ENCODE data around the gene RELCH. TPM values are rescaled to one million over a fixed set of nuclear protein-coding genes. Genes with fewer than 3 reads are reported as not detected.

The RELCH gene
- total RNA-seq, 1 donor from 2014 or later = 29.1 TPM

DNA sequence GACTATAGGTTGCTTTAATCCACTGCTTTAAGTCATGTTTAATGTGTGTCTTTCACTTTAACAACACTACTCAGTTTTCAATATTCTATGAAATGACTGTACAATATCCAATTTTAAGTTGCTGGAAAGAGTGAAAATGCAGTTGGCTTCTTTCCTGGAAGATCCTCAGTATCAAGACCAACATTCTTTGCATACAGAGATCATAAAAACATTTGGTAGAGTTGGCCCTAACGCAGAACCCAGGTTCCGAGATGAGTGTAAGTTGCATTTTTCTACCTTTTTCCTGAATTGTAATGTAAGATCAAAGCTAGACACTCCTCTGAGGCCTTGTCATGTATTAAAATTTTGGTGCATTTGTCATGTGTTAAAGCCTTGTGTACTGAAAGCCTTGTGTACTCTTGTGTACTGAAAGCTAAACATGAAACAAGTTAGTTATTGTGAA, 95.2 kb downstream of the RELCH start:
- H3K9me3 Mint-ChIP-seq = no peaks in the 10 kb centered on the region
- intact Hi-C loops (cut with micrococcal nuclease) = loop anchor here (5.0 kb wide), 1 partner anchor 40 kb away; no protein-coding TSS in a partner anchor
- peaks cover 16% of the 10 kb centered on the region for H3K4me1 Mint-ChIP-seq (ENCODE audit: low read depth)
- no peak for DNase-seq (ENCODE audit: low spot score)
- H3K4me3 Mint-ChIP-seq (ENCODE audit: low read depth) = no peak overlapping the region
- no peaks in the 10 kb centered on the region for H3K27me3 Mint-ChIP-seq (ENCODE audit: low read depth)
- H3K36me3 Mint-ChIP-seq (ENCODE audit: low read depth) = peaks cover 60% of the 10 kb centered on the region
- no peak overlapping the region for H3K27ac Mint-ChIP-seq

DNA sequence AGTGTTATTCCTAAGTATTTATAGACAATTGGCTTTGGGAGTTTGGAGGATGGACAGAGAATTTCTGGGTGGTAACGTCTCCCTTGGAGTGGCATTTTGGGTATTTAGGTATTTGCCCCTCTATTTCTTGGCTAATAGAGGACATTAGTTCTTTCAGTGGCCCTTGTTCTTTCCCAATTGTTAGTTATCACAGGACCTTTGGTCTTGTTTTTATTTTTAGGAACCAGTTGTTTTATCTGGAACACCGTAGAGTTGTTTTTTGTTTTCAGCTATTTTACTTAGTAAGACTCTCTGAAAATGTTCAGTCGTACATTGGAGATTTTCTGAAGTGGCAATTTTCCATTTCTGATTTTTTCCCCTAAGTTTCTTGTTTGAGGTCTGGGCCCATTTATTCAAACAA, 97.6 kb downstream of the RELCH start:
- H3K4me3 Mint-ChIP-seq (ENCODE audit: low read depth) = no peak overlapping the region
- H3K27ac Mint-ChIP-seq = no peak overlapping the region
- H3K27me3 Mint-ChIP-seq (ENCODE audit: low read depth) = no peaks in the 10 kb centered on the region
- intact Hi-C loops (cut with micrococcal nuclease) = loop anchor here (5.0 kb wide), 1 partner anchor 38 kb away; no protein-coding TSS in a partner anchor
- H3K36me3 Mint-ChIP-seq (ENCODE audit: low read depth) = peaks cover 74% of the 10 kb centered on the region
- H3K9me3 Mint-ChIP-seq = no peaks in the 10 kb centered on the region
- peaks cover 19% of the 10 kb centered on the region for H3K4me1 Mint-ChIP-seq (ENCODE audit: low read depth)
- no peak for DNase-seq (ENCODE audit: low spot score)

DNA sequence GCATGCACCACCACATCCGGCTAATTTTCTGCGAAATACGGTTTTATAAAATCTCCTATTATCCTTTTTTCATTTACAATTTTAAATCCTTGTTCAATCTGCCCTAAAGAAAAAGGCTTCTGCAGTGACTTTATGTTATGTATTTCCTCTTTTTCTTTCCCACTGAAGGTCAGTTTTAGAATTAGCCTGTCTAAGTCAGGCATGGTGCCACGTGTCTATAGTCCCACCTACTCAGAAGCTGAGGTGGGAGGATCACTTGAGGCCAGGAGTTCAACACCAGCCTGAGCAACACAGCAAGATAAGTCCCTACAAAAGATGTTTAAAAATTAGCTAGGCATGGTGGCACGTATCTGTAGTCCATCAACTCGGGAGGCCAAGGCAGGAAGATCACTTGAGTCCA, 98.2 kb downstream of the RELCH start:
- no peak for DNase-seq (ENCODE audit: low spot score)
- H3K4me1 Mint-ChIP-seq (ENCODE audit: low read depth) = peaks cover 19% of the 10 kb centered on the region
- peaks cover 74% of the 10 kb centered on the region for H3K36me3 Mint-ChIP-seq (ENCODE audit: low read depth)
- no peaks in the 10 kb centered on the region for H3K9me3 Mint-ChIP-seq
- H3K27me3 Mint-ChIP-seq (ENCODE audit: low read depth) = no peaks in the 10 kb centered on the region
- no peak overlapping the region for H3K27ac Mint-ChIP-seq
- H3K4me3 Mint-ChIP-seq (ENCODE audit: low read depth) = no peak overlapping the region
- intact Hi-C loops (cut with micrococcal nuclease) = no loop called here

DNA sequence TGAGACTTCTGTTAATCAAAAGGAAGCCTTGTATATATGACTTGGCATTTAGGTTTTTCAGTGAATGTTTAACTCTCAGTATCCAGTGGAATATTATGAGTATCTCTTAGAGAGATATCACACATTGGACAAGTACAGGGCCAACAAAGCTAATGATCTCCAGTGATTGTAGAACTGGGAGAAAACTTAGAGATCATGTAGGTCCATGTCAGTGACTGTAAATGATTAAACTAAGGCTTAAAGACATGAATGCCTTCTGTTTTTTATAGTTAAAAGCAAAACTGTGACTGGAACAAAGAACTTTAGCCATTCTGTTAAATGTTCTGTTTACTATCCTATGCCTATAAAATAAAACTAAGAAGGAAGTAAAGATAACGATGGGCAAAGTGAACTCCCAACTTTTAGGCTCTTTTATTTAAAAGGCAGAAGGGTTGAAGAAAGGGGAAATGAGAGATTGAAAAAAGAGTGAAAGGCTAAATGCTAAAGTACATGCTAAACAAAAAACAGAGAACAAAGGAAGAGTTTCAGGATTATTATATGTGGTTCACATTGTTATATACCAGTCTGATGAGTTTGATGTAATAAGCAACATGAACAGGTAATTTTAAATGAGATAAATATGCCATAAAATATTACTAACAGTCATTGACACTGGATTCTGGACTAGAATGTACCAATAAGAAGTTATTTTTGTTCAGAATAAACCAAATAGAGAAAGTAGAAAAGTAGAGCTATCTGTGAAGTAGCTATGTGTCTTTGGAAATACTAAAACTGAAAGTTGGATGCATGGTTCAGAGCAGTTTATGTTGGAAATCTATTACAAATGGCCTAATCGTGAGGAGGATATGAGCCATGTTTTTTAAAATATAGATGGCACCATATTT, 101.0 kb downstream of the RELCH start:
- Mint-ChIP-seq H3K4me3 (ENCODE audit: low read depth) (no peak overlapping the region), H3K27ac (no peak overlapping the region), H3K27me3 (ENCODE audit: low read depth) (no peaks in the 10 kb centered on the region), H3K9me3 (no peaks in the 10 kb centered on the region), H3K4me1 (ENCODE audit: low read depth) (peaks cover 11% of the 10 kb centered on the region), H3K36me3 (ENCODE audit: low read depth) (peaks cover 54% of the 10 kb centered on the region)
- no peak for DNase-seq (ENCODE audit: low spot score)
- intact Hi-C loops (cut with micrococcal nuclease) = no loop called here

DNA sequence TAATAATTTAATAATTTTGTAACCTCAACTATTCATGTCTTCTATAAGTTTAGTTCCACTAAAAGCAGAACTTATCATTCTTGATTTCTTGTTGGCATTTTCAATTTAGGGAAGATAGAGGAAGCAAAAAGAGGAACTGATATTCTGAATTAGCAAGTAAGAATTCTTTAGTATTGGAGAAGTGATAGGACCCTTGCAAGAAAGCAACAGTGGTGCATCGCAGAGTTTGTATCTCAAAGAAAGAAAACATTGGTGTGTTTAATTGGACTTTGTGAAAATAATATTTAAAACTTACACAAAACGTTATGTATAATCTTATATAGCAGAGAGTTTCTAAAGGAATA, 101.6 kb downstream of the RELCH start:
- H3K4me3 Mint-ChIP-seq (ENCODE audit: low read depth) = no peak overlapping the region
- H3K9me3 Mint-ChIP-seq = no peaks in the 10 kb centered on the region
- intact Hi-C loops (cut with micrococcal nuclease) = no loop called here
- no peak for DNase-seq (ENCODE audit: low spot score)
- no peaks in the 10 kb centered on the region for H3K27me3 Mint-ChIP-seq (ENCODE audit: low read depth)
- H3K4me1 Mint-ChIP-seq (ENCODE audit: low read depth) = peaks cover 11% of the 10 kb centered on the region
- H3K27ac Mint-ChIP-seq = no peak overlapping the region
- peaks cover 48% of the 10 kb centered on the region for H3K36me3 Mint-ChIP-seq (ENCODE audit: low read depth)

DNA sequence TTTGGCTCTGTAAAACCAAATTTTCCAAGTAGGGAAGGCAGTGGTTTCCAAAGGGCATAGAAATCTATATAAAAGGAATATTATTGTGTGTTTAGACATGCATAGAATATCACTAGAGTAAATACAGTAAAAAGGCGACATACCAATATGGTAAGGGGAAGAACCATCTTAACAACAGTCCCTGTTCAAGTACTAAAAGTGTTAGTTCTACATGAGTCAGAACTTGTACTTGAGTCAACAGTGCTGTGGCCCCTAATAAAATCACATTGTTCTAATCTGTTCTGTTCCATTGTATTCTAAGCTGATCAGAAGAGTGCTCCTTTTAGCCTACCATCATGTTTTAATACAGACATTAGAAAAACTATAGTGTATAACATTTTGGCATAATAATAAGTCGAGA, 102.0 kb downstream of the RELCH start:
- H3K9me3 Mint-ChIP-seq = no peaks in the 10 kb centered on the region
- H3K27me3 Mint-ChIP-seq (ENCODE audit: low read depth) = no peaks in the 10 kb centered on the region
- H3K36me3 Mint-ChIP-seq (ENCODE audit: low read depth) = peaks cover 44% of the 10 kb centered on the region
- H3K27ac Mint-ChIP-seq = no peak overlapping the region
- intact Hi-C loops (cut with micrococcal nuclease) = no loop called here
- no peak overlapping the region for H3K4me3 Mint-ChIP-seq (ENCODE audit: low read depth)
- H3K4me1 Mint-ChIP-seq (ENCODE audit: low read depth) = peaks cover 11% of the 10 kb centered on the region
- DNase-seq (ENCODE audit: low spot score) = no peak

DNA sequence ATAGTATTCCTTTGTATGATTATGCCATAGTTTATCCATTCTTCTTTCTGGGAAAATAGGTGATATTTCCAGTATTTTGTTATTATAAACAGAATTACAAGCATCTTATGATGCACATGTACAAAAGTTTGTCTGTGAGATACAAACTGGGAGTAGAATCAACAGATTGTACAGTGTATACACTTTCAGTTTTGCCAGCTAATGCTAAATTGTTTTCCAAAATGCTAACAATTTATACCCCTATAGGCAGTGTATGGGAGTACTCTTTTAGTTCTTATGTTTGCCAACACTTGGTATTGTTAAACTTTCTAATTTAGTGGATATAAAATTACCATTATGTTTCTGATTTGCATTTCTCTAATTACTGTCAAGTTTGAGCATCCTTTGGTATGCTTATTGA, 107.0 kb downstream of the RELCH start:
- Mint-ChIP-seq H3K27me3 (ENCODE audit: low read depth) (no peaks in the 10 kb centered on the region), H3K9me3 (no peaks in the 10 kb centered on the region), H3K4me3 (ENCODE audit: low read depth) (no peak overlapping the region), H3K27ac (no peak overlapping the region), H3K36me3 (ENCODE audit: low read depth) (peaks cover 16% of the 10 kb centered on the region), H3K4me1 (ENCODE audit: low read depth) (no peaks in the 10 kb centered on the region)
- no peak for DNase-seq (ENCODE audit: low spot score)
- intact Hi-C loops (cut with micrococcal nuclease) = no loop called here

DNA sequence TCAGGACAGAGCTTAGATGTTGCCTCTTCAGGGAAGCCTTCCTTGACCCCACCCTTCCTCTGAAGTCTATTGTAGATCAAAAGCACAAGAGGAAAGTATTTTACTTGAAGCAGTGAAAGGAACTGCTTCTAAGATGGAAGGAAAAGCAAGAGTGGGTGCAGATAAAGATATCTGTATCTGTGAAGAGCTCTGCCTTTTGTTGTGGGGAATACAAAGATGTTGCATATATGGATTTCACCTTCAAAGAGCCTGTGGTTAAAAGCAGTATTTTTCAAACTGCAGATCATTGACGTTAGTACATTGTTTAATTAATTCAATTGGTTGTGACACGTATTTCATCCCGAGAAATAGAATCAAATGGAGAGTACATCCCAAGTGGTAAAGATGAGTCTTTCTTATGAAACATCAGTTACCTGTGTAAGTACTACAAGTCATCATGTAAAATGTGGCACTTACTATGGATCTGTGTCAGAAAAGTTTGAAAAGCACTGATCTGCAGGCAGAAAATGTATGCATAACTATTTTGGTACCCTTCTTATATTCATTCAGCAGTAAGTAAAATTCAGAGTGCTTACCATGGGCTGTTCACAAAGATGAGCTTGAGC, 113.4 kb downstream of the RELCH start:
- Mint-ChIP-seq H3K27me3 (ENCODE audit: low read depth) (no peaks in the 10 kb centered on the region), H3K27ac (no peak overlapping the region), H3K36me3 (ENCODE audit: low read depth) (peaks cover 59% of the 10 kb centered on the region), H3K9me3 (no peaks in the 10 kb centered on the region), H3K4me3 (ENCODE audit: low read depth) (no peak overlapping the region), H3K4me1 (ENCODE audit: low read depth) (peaks cover 5% of the 10 kb centered on the region)
- DNase-seq (ENCODE audit: low spot score) = no peak
- intact Hi-C loops (cut with micrococcal nuclease) = no loop called here

DNA sequence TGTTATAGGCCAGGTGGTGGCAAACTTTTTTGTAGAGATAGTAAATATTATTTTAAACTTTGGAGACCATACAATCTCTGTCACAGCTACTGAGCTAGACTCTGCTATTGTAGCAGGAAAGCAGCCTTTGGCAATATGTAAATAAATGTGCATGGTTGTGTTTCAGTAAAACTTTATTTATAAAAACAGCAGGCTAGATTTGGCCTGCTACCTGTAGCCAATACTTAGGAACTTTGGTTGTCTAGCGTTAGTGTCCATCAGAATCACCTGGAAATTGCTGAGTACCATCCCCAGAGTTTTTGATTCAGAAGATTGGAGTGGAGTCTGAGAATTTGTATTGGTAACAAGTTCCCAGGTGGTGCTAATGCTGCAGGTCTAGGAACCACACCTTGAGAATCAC, 114.3 kb downstream of the RELCH start:
- no peak overlapping the region for H3K27ac Mint-ChIP-seq
- H3K27me3 Mint-ChIP-seq (ENCODE audit: low read depth) = no peaks in the 10 kb centered on the region

DNA sequence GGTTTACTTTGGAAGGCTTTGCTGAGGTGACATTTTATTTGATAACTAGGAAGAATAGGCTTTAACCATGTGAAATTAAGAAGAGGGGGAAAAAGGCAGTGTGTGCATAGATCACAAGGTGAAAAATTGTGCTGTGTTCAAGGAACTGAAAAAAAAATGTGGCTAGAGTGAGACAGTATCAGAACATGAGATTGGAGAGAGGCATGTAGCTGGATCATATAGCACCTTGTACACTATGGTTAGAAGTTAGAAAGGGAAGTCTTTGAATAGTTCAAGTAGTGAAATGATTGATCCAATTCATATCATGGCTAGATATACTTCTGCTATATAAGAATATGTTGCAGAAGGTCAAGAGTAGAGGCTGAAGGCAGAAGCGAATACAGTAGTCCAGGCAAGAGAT, 125.8 kb downstream of the RELCH start:
- H3K27ac Mint-ChIP-seq = no peak overlapping the region
- H3K4me3 Mint-ChIP-seq (ENCODE audit: low read depth) = no peak overlapping the region
- H3K4me1 Mint-ChIP-seq (ENCODE audit: low read depth) = no peaks in the 10 kb centered on the region
- H3K9me3 Mint-ChIP-seq = no peaks in the 10 kb centered on the region
- H3K27me3 Mint-ChIP-seq (ENCODE audit: low read depth) = peaks cover 10% of the 10 kb centered on the region
- intact Hi-C loops (cut with micrococcal nuclease) = no loop called here
- H3K36me3 Mint-ChIP-seq (ENCODE audit: low read depth) = peaks cover 11% of the 10 kb centered on the region
- no peak for DNase-seq (ENCODE audit: low spot score)

More for the DNA sequence above, 114.3 kb downstream of the RELCH start:
- Mint-ChIP-seq H3K4me1 (ENCODE audit: low read depth) (peaks cover 5% of the 10 kb centered on the region), H3K36me3 (ENCODE audit: low read depth) (peaks cover 60% of the 10 kb centered on the region), H3K9me3 (no peaks in the 10 kb centered on the region), H3K4me3 (ENCODE audit: low read depth) (no peak overlapping the region)
- intact Hi-C loops (cut with micrococcal nuclease) = no loop called here
- DNase-seq (ENCODE audit: low spot score) = no peak

DNA sequence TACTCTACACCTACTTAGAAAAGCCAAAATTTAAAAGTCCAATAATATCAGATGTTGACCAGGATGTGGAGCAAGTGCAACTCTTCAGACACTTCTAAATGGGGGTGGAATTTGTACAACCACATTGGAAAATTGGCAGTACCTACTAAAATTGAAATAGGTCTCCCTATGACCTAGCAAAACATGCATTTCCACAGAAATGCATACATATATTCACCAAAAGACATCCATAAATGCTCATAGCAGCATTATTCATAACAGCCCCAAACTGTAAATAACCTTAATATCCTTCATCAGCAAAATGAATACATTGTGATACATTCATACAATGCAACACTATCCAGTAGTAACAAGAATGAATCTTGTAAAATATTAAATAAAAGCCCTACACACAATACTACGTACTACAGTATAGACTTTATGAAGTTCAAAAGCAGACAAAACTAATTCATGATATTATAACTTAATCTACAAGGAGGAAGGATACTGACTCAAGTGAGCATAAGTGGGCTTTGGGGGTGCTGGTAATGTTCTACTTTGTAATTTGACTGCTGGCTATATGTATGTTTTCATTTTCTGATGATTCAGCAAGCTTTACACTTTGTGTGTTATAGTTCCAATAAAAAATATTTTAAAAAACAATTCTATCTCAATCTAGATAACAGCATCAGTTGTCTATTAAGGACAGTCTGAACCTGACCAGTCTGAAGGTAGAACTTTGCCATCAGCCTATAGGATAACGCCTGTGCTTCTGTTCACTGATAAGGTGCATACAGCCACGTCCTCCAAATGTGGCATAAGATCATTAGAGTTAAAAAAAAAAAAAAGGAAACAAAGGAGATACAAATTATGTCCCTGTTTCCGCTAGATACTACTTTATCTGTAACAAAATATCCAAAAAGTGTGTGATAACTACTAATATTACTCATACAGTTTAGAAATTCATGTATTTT, 131.4 kb downstream of the RELCH start:
- intact Hi-C loops (cut with micrococcal nuclease) = no loop called here
- H3K36me3 Mint-ChIP-seq (ENCODE audit: low read depth) = no peaks in the 10 kb centered on the region
- DNase-seq (ENCODE audit: low spot score) = no peak
- peaks cover 6% of the 10 kb centered on the region for H3K4me1 Mint-ChIP-seq (ENCODE audit: low read depth)
- H3K27ac Mint-ChIP-seq = no peak overlapping the region
- no peaks in the 10 kb centered on the region for H3K9me3 Mint-ChIP-seq
- H3K27me3 Mint-ChIP-seq (ENCODE audit: low read depth) = peaks cover 40% of the 10 kb centered on the region
- H3K4me3 Mint-ChIP-seq (ENCODE audit: low read depth) = no peak overlapping the region

DNA sequence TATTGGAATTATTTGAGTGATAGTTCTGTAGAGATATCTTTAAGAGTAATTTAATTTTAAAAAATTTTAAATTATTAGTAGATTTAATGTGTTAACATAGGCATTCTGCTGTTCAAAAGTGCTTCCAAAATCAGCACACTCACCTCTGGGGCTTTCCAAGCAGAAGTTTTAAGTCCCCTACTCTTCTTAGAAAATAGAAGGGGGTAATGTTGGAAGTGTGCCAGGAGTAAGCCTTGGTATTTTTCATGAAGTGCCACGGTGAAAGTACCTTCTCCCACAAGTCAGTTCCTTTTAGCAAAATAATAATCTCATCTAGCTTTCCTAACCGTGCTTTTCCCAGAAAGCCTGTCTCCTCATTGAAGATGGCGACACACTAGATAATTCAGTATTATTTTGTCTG, 134.1 kb downstream of the RELCH start:
- Mint-ChIP-seq H3K27me3 (ENCODE audit: low read depth) (peaks cover 49% of the 10 kb centered on the region), H3K4me3 (ENCODE audit: low read depth) (no peak overlapping the region), H3K9me3 (no peaks in the 10 kb centered on the region), H3K27ac (no peak overlapping the region), H3K36me3 (ENCODE audit: low read depth) (peaks cover 4% of the 10 kb centered on the region), H3K4me1 (ENCODE audit: low read depth) (peaks cover 21% of the 10 kb centered on the region)
- intact Hi-C loops (cut with micrococcal nuclease) = loop anchor here (5.0 kb wide), 1 partner anchor 39 kb away; no protein-coding TSS in a partner anchor
- no peak for DNase-seq (ENCODE audit: low spot score)

Measured in activated T-helper 2 cell treated with anti-CD3 and anti-CD28 coated beads, Interferon-gamma antibody, Interleukin-2, Interleukin-4, amounts not matched to agents 10 μg/mL and 5 μg/mL and 100 μg/mL, durations not matched to agents 14 hours and 24 hours and 36 hours (primary cell).